GM13976 (cell line): ENCODE measurements around the gene RNU1-3.
"Not testable (repeated sequence)": the region's sequence is repeated elsewhere in the genome, so short reads cannot be mapped to it uniquely, and the experiment has no call there.

ENCODE experiments used
- DNase-seq: peaks from one replicate; pipeline ENCODE4 v3.0.0; 2012; ENCODE audit warnings: low spot score
- in situ Hi-C: fragments of 300-500 bp; cut with MboI; formaldehyde crosslinking; loops from one replicate; pipeline ENCODE4 v1.12.0; 2022; ENCODE audit warnings: low sequenced_read_pairs, mixed read lengths, inconsistent platforms; ENCODE audit not compliant: unreplicated experiment

Gene RNU1-3

GRCh38 chr1:16697152-16697551, 30.4 kb upstream of the RNU1-3 start:
- in situ Hi-C loops, DNase-seq: not testable (repeated sequence)

GRCh38 chr1:16696507-16697150, 29.9 kb upstream of the RNU1-3 start:
- DNase-seq, in situ Hi-C loops: not testable (repeated sequence)

- DNase-seq, in situ Hi-C loops: not testable (repeated sequence)
These were observed 27.6 kb upstream of the RNU1-3 start for GRCh38 chr1:16694308-16694702.

GRCh38 chr1:16693449-16694307, 26.9 kb upstream of the RNU1-3 start:
- in situ Hi-C loops = not testable (repeated sequence)

GRCh38 chr1:16692717-16693448, 26.1 kb upstream of the RNU1-3 start:
- in situ Hi-C loops, DNase-seq: not testable (repeated sequence)

More at GRCh38 chr1:16693449-16694307, 26.9 kb upstream of the RNU1-3 start:
- DNase-seq = not testable (repeated sequence)

- DNase-seq, in situ Hi-C loops: not testable (repeated sequence)
These were observed 25.5 kb upstream of the RNU1-3 start for GRCh38 chr1:16692283-16692682.

- in situ Hi-C loops = not testable (repeated sequence)
These were observed 24.4 kb upstream of the RNU1-3 start for GRCh38 chr1:16690971-16691682.

GRCh38 chr1:16687132-16687800, 20.5 kb upstream of the RNU1-3 start:
- DNase-seq, in situ Hi-C loops: not testable (repeated sequence)

More at GRCh38 chr1:16690971-16691682, 24.4 kb upstream of the RNU1-3 start:
- not testable (repeated sequence) for DNase-seq

- DNase-seq, in situ Hi-C loops: not testable (repeated sequence)
These were observed 19.0 kb upstream of the RNU1-3 start for GRCh38 chr1:16685445-16686371.

GRCh38 chr1:16684738-16685337, 18.1 kb upstream of the RNU1-3 start:
- DNase-seq, in situ Hi-C loops: not testable (repeated sequence)

- in situ Hi-C loops, DNase-seq: not testable (repeated sequence)
These were observed 17.4 kb upstream of the RNU1-3 start for GRCh38 chr1:16684152-16684551.

- DNase-seq, in situ Hi-C loops: not testable (repeated sequence)
These were observed 16.1 kb upstream of the RNU1-3 start for GRCh38 chr1:16682803-16683202.

- in situ Hi-C loops = not testable (repeated sequence)
These were observed 13.6 kb upstream of the RNU1-3 start for GRCh38 chr1:16680366-16680765.

More at GRCh38 chr1:16680366-16680765, 13.6 kb upstream of the RNU1-3 start:
- DNase-seq = not testable (repeated sequence)
